ENCODE data around the gene RAI14. TPM values are rescaled to one million over a fixed set of nuclear protein-coding genes. Genes with fewer than 3 reads are reported as not detected.

The RAI14 gene
- total and polyA plus RNA-seq, 2 experiments from 2014 or later = 42.2 to 49.6 TPM

DNA sequence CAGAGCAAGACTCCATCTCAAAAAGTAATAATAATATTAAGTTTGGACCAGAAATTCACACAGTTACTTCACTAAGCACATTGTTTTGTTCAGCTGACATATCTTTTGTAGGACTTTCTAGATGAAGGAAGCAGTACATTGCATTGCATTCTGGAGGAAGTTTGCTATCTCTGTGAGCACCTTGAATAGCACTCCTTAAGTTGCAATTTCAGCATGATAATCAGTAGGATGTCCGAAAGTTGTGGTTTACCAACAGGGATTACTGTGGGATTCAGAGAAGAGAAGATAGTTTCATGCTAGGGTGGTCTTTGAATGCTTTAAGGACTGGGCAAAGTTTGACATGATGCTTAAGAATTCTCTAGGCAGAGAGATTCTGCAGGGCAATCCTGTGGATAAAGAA lies 164.5 kb downstream of the RAI14 start:
- H2AFZ ChIP-seq = no peak overlapping the region
- no peaks in the 10 kb centered on the region for H3K27me3 ChIP-seq
- no peaks in the 10 kb centered on the region for H3K9me2 ChIP-seq (replicated peaks; ENCODE audit: insufficient read depth)
- no peaks in the 10 kb centered on the region for H3K4me1 ChIP-seq (ENCODE audit: insufficient read depth)
- no peaks in the 10 kb centered on the region for H4K20me1 ChIP-seq (ENCODE audit: insufficient read depth, poor library complexity, severe bottlenecking)
- no peak overlapping the region for H3K27ac ChIP-seq
- H3K4me3 ChIP-seq = no peak overlapping the region
- no peaks in the 10 kb centered on the region for H3K9me3 ChIP-seq (ENCODE audit: low read depth)
- no peaks in the 10 kb centered on the region for H3K79me2 ChIP-seq
- TF ChIP-seq, protein P1, sequence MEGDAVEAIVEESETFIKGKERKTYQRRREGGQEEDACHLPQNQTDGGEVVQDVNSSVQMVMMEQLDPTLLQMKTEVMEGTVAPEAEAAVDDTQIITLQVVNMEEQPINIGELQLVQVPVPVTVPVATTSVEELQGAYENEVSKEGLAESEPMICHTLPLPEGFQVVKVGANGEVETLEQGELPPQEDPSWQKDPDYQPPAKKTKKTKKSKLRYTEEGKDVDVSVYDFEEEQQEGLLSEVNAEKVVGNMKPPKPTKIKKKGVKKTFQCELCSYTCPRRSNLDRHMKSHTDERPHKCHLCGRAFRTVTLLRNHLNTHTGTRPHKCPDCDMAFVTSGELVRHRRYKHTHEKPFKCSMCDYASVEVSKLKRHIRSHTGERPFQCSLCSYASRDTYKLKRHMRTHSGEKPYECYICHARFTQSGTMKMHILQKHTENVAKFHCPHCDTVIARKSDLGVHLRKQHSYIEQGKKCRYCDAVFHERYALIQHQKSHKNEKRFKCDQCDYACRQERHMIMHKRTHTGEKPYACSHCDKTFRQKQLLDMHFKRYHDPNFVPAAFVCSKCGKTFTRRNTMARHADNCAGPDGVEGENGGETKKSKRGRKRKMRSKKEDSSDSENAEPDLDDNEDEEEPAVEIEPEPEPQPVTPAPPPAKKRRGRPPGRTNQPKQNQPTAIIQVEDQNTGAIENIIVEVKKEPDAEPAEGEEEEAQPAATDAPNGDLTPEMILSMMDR (IDR thresholded peaks at IDR 0.05; ENCODE audit: poor library complexity) = no peak
- TF ChIP-seq EZH2 (IDR thresholded peaks at IDR 0.05; ENCODE audit: borderline replicate concordance) = no peak
- TF ChIP-seq EZH2phosphoT487 (IDR thresholded peaks at IDR 0.05; ENCODE audit: low read depth, severe bottlenecking, unreplicated experiment) = no peak
- H3K4me2 ChIP-seq = no peak overlapping the region
- WGBS (ENCODE audit: low lambda C conversion rate, missing lambda C conversion rate) = 90% methylated on average over 1 of the region's 1 CpG
- DNase-seq (ENCODE audit: low spot score) = no peak
- H3K36me3 ChIP-seq (replicated peaks; ENCODE audit: insufficient read depth, low read depth) = no peaks in the 10 kb centered on the region

DNA sequence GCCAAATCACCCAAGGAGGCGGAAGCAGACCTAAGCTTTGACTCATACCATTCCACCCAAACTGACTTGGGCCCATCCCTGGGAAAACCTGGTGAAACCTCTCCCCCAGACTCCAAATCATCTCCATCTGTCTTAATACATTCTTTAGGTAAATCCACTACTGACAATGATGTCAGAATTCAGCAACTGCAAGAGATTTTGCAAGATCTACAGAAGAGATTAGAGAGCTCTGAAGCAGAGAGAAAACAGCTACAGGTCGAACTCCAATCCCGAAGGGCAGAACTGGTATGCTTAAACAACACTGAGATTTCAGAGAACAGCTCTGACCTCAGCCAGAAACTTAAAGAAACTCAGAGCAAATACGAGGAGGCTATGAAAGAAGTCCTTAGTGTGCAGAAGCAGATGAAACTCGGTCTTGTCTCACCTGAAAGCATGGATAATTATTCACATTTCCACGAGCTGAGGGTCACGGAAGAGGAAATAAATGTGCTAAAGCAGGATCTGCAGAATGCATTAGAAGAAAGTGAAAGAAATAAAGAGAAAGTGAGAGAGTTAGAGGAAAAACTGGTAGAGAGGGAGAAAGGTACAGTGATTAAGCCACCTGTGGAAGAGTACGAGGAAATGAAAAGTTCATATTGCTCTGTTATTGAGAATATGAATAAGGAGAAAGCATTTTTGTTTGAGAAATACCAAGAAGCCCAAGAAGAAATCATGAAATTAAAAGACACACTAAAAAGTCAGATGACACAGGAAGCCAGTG lies 167.0 kb downstream of the RAI14 start:
- TF ChIP-seq EZH2 (IDR thresholded peaks at IDR 0.05; ENCODE audit: borderline replicate concordance) = no peak
- TF ChIP-seq, protein P1 (IDR thresholded peaks at IDR 0.05; ENCODE audit: poor library complexity) = no peak
- no peak for TF ChIP-seq EZH2phosphoT487 (IDR thresholded peaks at IDR 0.05; ENCODE audit: low read depth, severe bottlenecking, unreplicated experiment)
- Histone ChIP-seq H3K9me2 (replicated peaks; ENCODE audit: insufficient read depth) (no peaks in the 10 kb centered on the region), H3K36me3 (replicated peaks; ENCODE audit: insufficient read depth, low read depth) (peaks cover 10% of the 10 kb centered on the region), H4K20me1 (ENCODE audit: insufficient read depth, poor library complexity, severe bottlenecking) (no peaks in the 10 kb centered on the region), H3K79me2 (no peaks in the 10 kb centered on the region), H3K4me2 (peak overlapping the region; percentile 45), H3K4me3 (no peak overlapping the region), H3K4me1 (ENCODE audit: insufficient read depth) (no peaks in the 10 kb centered on the region), H2AFZ (no peak overlapping the region), H3K9me3 (ENCODE audit: low read depth) (no peaks in the 10 kb centered on the region), H3K27ac (peak overlapping the region; percentile 15), H3K27me3 (no peaks in the 10 kb centered on the region)
- DNase-seq (ENCODE audit: low spot score) = peak; percentile 24
- 72% methylated on average over 8 of the region's 8 CpGs for WGBS (ENCODE audit: low lambda C conversion rate, missing lambda C conversion rate)

DNA sequence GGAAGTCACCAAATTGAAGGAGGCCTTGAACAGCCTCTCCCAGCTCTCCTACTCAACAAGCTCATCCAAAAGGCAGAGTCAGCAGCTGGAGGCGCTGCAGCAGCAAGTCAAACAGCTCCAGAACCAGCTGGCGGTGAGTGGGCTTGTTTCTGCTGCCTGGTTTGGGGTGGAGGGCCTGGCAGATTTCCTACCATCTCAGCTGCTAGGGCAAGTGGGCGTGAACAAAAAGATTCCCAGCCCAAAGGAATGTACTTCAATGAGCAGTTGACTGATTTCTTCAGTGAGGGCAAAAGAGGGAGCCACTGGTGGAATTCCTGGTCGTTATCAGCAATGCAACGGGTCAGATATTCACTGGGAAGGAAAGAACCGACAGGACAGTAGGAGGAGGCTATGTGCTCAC lies 170.2 kb downstream of the RAI14 start:
- H3K27me3 ChIP-seq = no peaks in the 10 kb centered on the region
- no peak overlapping the region for H2AFZ ChIP-seq
- H4K20me1 ChIP-seq (ENCODE audit: insufficient read depth, poor library complexity, severe bottlenecking) = no peaks in the 10 kb centered on the region
- H3K9me2 ChIP-seq (replicated peaks; ENCODE audit: insufficient read depth) = no peaks in the 10 kb centered on the region
- TF ChIP-seq EZH2 (IDR thresholded peaks at IDR 0.05; ENCODE audit: borderline replicate concordance) = no peak
- TF ChIP-seq EZH2phosphoT487 (IDR thresholded peaks at IDR 0.05; ENCODE audit: low read depth, severe bottlenecking, unreplicated experiment) = no peak
- TF ChIP-seq, protein P1 (IDR thresholded peaks at IDR 0.05; ENCODE audit: poor library complexity) = no peak
- H3K36me3 ChIP-seq (replicated peaks; ENCODE audit: insufficient read depth, low read depth) = peaks cover 10% of the 10 kb centered on the region
- no peak overlapping the region for H3K27ac ChIP-seq
- H3K4me3 ChIP-seq = no peak overlapping the region
- no peak overlapping the region for H3K4me2 ChIP-seq
- 77% methylated on average over 6 of the region's 6 CpGs for WGBS (ENCODE audit: low lambda C conversion rate, missing lambda C conversion rate)
- no peaks in the 10 kb centered on the region for H3K9me3 ChIP-seq (ENCODE audit: low read depth)
- no peaks in the 10 kb centered on the region for H3K79me2 ChIP-seq
- no peak for DNase-seq (ENCODE audit: low spot score)
- H3K4me1 ChIP-seq (ENCODE audit: insufficient read depth) = no peaks in the 10 kb centered on the region
